Thyroid gland (tissue), 4 donors: ENCODE results near the gene TUNAR.

Source experiments
- POLR2A ChIP-seq, 2 donors: fragments of 450-650 bp; IDR thresholded peaks; one replicate each; pipeline ENCODE4 v1.6.1; 2017; ENCODE audit warnings: antibody characterized with exemption in 2 of 2, mild to moderate bottlenecking in 2 of 2, moderate library complexity in 1 of 2
- TF ChIP-seq, protein P1 (sequence below), 6 experiments: fragments of 200-600 bp in 3 of 6; fragments of 450-650 bp in 3 of 6; sonication (generic) in 3 of 6; IDR thresholded peaks; one replicate each; pipeline ENCODE4 v1.5.1; 2016 to 2019; ENCODE audit warnings: antibody characterized with exemption in 6 of 6, mild to moderate bottlenecking in 2 of 6, inconsistent platforms in 1 of 6, moderate library complexity in 1 of 6

DNA sequence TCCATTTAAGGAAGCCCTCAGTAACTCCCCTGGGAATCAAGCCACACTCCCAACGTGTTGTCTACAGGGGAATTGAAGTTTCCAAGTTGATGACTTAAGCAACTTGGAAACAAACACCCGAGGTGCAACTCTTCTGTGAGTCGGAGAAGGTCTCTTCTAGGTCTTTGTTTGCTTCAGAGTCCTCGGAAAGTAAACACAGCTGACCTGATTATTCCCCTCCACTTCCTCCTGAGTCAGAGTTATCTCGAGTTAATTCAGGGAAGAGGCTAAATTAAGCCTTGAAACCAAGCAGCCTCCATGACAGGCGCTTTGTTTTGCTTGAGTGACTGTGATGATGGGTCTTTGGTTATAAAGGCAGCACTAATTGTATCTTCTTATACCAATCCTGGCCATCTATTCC is 41.8 kb downstream of the TUNAR start:
- TF ChIP-seq, protein P1, sequence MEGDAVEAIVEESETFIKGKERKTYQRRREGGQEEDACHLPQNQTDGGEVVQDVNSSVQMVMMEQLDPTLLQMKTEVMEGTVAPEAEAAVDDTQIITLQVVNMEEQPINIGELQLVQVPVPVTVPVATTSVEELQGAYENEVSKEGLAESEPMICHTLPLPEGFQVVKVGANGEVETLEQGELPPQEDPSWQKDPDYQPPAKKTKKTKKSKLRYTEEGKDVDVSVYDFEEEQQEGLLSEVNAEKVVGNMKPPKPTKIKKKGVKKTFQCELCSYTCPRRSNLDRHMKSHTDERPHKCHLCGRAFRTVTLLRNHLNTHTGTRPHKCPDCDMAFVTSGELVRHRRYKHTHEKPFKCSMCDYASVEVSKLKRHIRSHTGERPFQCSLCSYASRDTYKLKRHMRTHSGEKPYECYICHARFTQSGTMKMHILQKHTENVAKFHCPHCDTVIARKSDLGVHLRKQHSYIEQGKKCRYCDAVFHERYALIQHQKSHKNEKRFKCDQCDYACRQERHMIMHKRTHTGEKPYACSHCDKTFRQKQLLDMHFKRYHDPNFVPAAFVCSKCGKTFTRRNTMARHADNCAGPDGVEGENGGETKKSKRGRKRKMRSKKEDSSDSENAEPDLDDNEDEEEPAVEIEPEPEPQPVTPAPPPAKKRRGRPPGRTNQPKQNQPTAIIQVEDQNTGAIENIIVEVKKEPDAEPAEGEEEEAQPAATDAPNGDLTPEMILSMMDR (IDR thresholded peaks at IDR 0.05) = no peak
- no peak for TF ChIP-seq POLR2A (IDR thresholded peaks at IDR 0.05)
